ENCODE measurements around the gene LHB.
"Not testable (repeated sequence)": the region's sequence is repeated elsewhere in the genome, so short reads cannot be mapped to it uniquely, and the experiment has no call there.

Gene LHB

GRCh38 chr19:49017041-49017665, at the start of gene LHB:
TSS of gene LHB (minus strand) at chr19:49017091. CDS start at chr19:49017081, 10 bp downstream.
- DNase-seq (ENCODE audit: low spot score), result no peak

- DNase-seq (ENCODE audit: low spot score), result no peak
These were observed 49.1 kb upstream of the LHB start for GRCh38 chr19:49065905-49066512.

- DNase-seq (ENCODE audit: low spot score), result no peak
These were observed 48.1 kb upstream of the LHB start, which contains the start of gene NTF4 for GRCh38 chr19:49064768-49065611. TSS of gene NTF4 (minus strand) at chr19:49064818. CDS start at chr19:49061997, 2,821 bp downstream.

- no peak for DNase-seq (ENCODE audit: low spot score)
These were observed 47.2 kb upstream of the LHB start for GRCh38 chr19:49064029-49064629.

GRCh38 chr19:49061445-49061844, 44.6 kb upstream of the LHB start:
- DNase-seq (ENCODE audit: low spot score), result no peak

- no peak for DNase-seq (ENCODE audit: low spot score)
These were observed 44.1 kb upstream of the LHB start for GRCh38 chr19:49061000-49061399.

GRCh38 chr19:49059053-49059452, 42.2 kb upstream of the LHB start:
- no peak for DNase-seq (ENCODE audit: low spot score)

GRCh38 chr19:49058562-49058961, 41.7 kb upstream of the LHB start:
- DNase-seq (ENCODE audit: low spot score), result no peak

- peak; percentile 15 for DNase-seq (ENCODE audit: low spot score)
These were observed 40.8 kb upstream of the LHB start, which contains the start of gene CGB7 for GRCh38 chr19:49057636-49058234. TSS of gene CGB7 (minus strand) at chr19:49057749. CDS start at chr19:49055375, 2,374 bp downstream.

GRCh38 chr19:49056902-49057596, 40.2 kb upstream of the LHB start:
- DNase-seq (ENCODE audit: low spot score), result not testable (repeated sequence)

- DNase-seq (ENCODE audit: low spot score), result peak; percentile 13
These were observed 39.4 kb upstream of the LHB start for GRCh38 chr19:49056101-49056901.

GRCh38 chr19:49050376-49051033, 33.6 kb upstream of the LHB start:
- not testable (repeated sequence) for DNase-seq (ENCODE audit: low spot score)

- not testable (repeated sequence) for DNase-seq (ENCODE audit: low spot score)
These were observed 32.9 kb upstream of the LHB start for GRCh38 chr19:49049834-49050233.

GRCh38 chr19:49049011-49049410, 32.1 kb upstream of the LHB start, which contains the start of gene CGB8:
TSS of gene CGB8 (minus strand) at chr19:49049111. CDS start at chr19:49048739, 372 bp downstream.
- not testable (repeated sequence) for DNase-seq (ENCODE audit: low spot score)

- DNase-seq (ENCODE audit: low spot score), result not testable (repeated sequence)
These were observed 26.7 kb upstream of the LHB start, which contains the start of gene CGB5 for GRCh38 chr19:49043548-49043947. TSS of gene CGB5 (plus strand) at chr19:49043848. CDS start at chr19:49044210, 362 bp downstream.

- DNase-seq (ENCODE audit: low spot score), result not testable (repeated sequence)
These were observed 25.8 kb upstream of the LHB start for GRCh38 chr19:49042666-49043065.

- DNase-seq (ENCODE audit: low spot score), result no peak
These were observed 25.3 kb upstream of the LHB start for GRCh38 chr19:49042177-49042576.

GRCh38 chr19:49039736-49040135, 22.8 kb upstream of the LHB start:
- not testable (repeated sequence) for DNase-seq (ENCODE audit: low spot score)

- DNase-seq (ENCODE audit: low spot score), result not testable (repeated sequence)
These were observed 21.8 kb upstream of the LHB start for GRCh38 chr19:49038557-49039276.

Measured in Ammon's horn (tissue), 1 donor.